ENCODE results near the gene TENM4. TPM values are rescaled to one million over a fixed set of nuclear protein-coding genes. Genes with fewer than 3 reads are reported as not detected.

TENM4 gene
- total RNA-seq, 1 experiment from 2014 or later, result 0.39 TPM

DNA sequence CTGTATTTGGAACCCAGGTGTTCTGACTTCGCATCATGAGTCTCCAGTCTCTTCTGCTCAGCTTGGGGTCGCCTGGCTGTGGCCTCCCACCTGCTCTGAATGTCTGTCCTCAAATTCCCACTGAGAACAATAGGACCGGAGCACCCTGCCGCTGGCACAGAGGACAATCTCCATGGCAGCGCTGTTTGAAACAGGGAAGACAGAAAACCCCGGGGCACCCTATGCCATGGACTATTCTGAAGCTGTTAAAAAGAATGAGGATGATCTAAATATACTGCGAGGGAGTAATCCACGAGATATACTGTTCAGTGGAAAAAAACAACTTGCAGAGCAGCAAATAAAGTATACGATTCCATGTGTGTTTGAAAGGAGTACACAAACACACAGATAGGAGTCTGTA, 450.6 kb downstream of the TENM4 start:
- ATAC-seq, result no peak
- H3K27ac ChIP-seq (ENCODE audit: low read length), result no peak overlapping the region
- no TSS peak for BruUV-seq (replicated peaks)
- no peaks in the 10 kb centered on the region for H3K9me3 ChIP-seq (ENCODE audit: control insufficient read depth, insufficient read depth, low read depth, low read length)
- in situ Hi-C loops (cut with HindIII; ENCODE audit: low pct_unique_long_range_greater_than_20kb, low sequenced_read_pairs) (no loop called here), intact Hi-C loops (cut with micrococcal nuclease; ENCODE audit: unreplicated experiment) (no loop called here)
- TF ChIP-seq, protein P1, sequence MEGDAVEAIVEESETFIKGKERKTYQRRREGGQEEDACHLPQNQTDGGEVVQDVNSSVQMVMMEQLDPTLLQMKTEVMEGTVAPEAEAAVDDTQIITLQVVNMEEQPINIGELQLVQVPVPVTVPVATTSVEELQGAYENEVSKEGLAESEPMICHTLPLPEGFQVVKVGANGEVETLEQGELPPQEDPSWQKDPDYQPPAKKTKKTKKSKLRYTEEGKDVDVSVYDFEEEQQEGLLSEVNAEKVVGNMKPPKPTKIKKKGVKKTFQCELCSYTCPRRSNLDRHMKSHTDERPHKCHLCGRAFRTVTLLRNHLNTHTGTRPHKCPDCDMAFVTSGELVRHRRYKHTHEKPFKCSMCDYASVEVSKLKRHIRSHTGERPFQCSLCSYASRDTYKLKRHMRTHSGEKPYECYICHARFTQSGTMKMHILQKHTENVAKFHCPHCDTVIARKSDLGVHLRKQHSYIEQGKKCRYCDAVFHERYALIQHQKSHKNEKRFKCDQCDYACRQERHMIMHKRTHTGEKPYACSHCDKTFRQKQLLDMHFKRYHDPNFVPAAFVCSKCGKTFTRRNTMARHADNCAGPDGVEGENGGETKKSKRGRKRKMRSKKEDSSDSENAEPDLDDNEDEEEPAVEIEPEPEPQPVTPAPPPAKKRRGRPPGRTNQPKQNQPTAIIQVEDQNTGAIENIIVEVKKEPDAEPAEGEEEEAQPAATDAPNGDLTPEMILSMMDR (IDR thresholded peaks at IDR 0.05), result no peak
- no peak for DNase-seq (ENCODE audit: low read depth, low spot score)
- POLR2A ChIA-PET, result no interaction called here
- H3K4me1 ChIP-seq (ENCODE audit: control insufficient read depth, insufficient read depth, low read length), result no peaks in the 10 kb centered on the region
- H3K27me3 ChIP-seq (ENCODE audit: control insufficient read depth, insufficient read depth, low read length), result no peaks in the 10 kb centered on the region; the same call in 1 of the 2 replicates
- CTCF ChIA-PET, result no interaction called here
- no peaks in the 10 kb centered on the region for H3K36me3 ChIP-seq (ENCODE audit: control insufficient read depth, insufficient read depth, low read length)
- no peak overlapping the region for H3K4me3 ChIP-seq (ENCODE audit: low read depth in 2 of 2, low read length in 2 of 2)

- Histone ChIP-seq H3K4me3 (ENCODE audit: low read depth in 2 of 2, low read length in 2 of 2) (no peak overlapping the region), H3K9me3 (ENCODE audit: control insufficient read depth, insufficient read depth, low read depth, low read length) (no peaks in the 10 kb centered on the region), H3K4me1 (ENCODE audit: control insufficient read depth, insufficient read depth, low read length) (no peaks in the 10 kb centered on the region), H3K36me3 (ENCODE audit: control insufficient read depth, insufficient read depth, low read length) (no peaks in the 10 kb centered on the region), H3K27me3 (ENCODE audit: control insufficient read depth, insufficient read depth, low read length) (peaks cover 4% of the 10 kb centered on the region; the same call in 1 of the 2 replicates), H3K27ac (ENCODE audit: low read length) (no peak overlapping the region)
- CTCF ChIA-PET, result no interaction called here
- no peak for ATAC-seq
- DNase-seq (ENCODE audit: low read depth, low spot score), result no peak
- in situ Hi-C loops (cut with HindIII; ENCODE audit: low pct_unique_long_range_greater_than_20kb, low sequenced_read_pairs), result no loop called here
- intact Hi-C loops (cut with micrococcal nuclease; ENCODE audit: unreplicated experiment), result no loop called here
- POLR2A ChIA-PET, result no interaction called here
- BruUV-seq (replicated peaks), result no TSS peak
- TF ChIP-seq POLR2AphosphoS5 (IDR thresholded peaks at IDR 0.05; ENCODE audit: low read depth, low read length), result no peak
Observed at GRCh38 chr11:78987748-78988147, 453.1 kb downstream of the TENM4 start.

DNA sequence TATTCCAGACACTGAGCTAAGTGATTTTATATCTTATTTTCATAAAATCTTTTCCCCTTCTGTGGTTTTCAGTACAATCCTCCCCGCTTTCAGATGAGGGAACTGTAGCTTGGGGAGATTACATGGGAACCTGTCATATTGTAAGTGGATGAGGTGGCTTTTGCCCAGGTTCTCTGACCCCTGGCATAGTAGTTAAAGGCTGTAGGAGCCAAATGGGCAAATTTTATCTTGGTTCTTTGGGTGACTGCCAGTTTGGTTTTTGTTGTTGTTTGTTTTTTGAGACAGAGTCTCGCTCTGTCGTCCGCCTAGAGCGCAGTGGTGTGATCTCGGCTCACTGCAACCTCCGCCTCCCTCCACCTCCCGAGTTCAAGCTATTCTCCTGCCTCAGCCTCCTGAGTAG, 454.5 kb downstream of the TENM4 start:
- in situ Hi-C loops (cut with HindIII; ENCODE audit: low pct_unique_long_range_greater_than_20kb, low sequenced_read_pairs), result no loop called here
- ChIA-PET CTCF (no interaction called here), POLR2A (no interaction called here)
- H3K27ac ChIP-seq (ENCODE audit: low read length), result no peak overlapping the region
- H3K27me3 ChIP-seq (ENCODE audit: control insufficient read depth, insufficient read depth, low read length), result peaks cover 4% of the 10 kb centered on the region; the same call in 1 of the 2 replicates
- DNase-seq (ENCODE audit: low read depth, low spot score), result no peak
- no peak for ATAC-seq
- intact Hi-C loops (cut with micrococcal nuclease; ENCODE audit: unreplicated experiment), result no loop called here
- BruUV-seq (replicated peaks), result no TSS peak
- TF ChIP-seq POLR2AphosphoS5 (IDR thresholded peaks at IDR 0.05; ENCODE audit: low read depth, low read length) (no peak), SIN3A (IDR thresholded peaks at IDR 0.05; ENCODE audit: borderline replicate concordance, insufficient read depth, low read depth, low read length) (no peak), TCF7L2 (IDR thresholded peaks at IDR 0.05; ENCODE audit: low read depth, low read length) (no peak)
- TF ChIP-seq, protein P2, sequence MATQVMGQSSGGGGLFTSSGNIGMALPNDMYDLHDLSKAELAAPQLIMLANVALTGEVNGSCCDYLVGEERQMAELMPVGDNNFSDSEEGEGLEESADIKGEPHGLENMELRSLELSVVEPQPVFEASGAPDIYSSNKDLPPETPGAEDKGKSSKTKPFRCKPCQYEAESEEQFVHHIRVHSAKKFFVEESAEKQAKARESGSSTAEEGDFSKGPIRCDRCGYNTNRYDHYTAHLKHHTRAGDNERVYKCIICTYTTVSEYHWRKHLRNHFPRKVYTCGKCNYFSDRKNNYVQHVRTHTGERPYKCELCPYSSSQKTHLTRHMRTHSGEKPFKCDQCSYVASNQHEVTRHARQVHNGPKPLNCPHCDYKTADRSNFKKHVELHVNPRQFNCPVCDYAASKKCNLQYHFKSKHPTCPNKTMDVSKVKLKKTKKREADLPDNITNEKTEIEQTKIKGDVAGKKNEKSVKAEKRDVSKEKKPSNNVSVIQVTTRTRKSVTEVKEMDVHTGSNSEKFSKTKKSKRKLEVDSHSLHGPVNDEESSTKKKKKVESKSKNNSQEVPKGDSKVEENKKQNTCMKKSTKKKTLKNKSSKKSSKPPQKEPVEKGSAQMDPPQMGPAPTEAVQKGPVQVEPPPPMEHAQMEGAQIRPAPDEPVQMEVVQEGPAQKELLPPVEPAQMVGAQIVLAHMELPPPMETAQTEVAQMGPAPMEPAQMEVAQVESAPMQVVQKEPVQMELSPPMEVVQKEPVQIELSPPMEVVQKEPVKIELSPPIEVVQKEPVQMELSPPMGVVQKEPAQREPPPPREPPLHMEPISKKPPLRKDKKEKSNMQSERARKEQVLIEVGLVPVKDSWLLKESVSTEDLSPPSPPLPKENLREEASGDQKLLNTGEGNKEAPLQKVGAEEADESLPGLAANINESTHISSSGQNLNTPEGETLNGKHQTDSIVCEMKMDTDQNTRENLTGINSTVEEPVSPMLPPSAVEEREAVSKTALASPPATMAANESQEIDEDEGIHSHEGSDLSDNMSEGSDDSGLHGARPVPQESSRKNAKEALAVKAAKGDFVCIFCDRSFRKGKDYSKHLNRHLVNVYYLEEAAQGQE (IDR thresholded peaks at IDR 0.05; ENCODE audit: insufficient read depth in 1 of 2, low read depth in 2 of 2, low read length in 1 of 2), result no peak
- TF ChIP-seq, protein P1 (IDR thresholded peaks at IDR 0.05), result no peak
- H3K4me3 ChIP-seq (ENCODE audit: low read depth in 2 of 2, low read length in 2 of 2), result no peak overlapping the region
- no peaks in the 10 kb centered on the region for H3K9me3 ChIP-seq (ENCODE audit: control insufficient read depth, insufficient read depth, low read depth, low read length)
- no peaks in the 10 kb centered on the region for H3K36me3 ChIP-seq (ENCODE audit: control insufficient read depth, insufficient read depth, low read length)
- H3K4me1 ChIP-seq (ENCODE audit: control insufficient read depth, insufficient read depth, low read length), result no peaks in the 10 kb centered on the region
